ENCODE results near the gene TSPAN10. TPM values are rescaled to one million over a fixed set of nuclear protein-coding genes. Genes with fewer than 3 reads are reported as not detected.

The TSPAN10 gene
- total RNA-seq, 2 experiments from 2014 or later = 0.17 TPM; not detected in 1

- CTCF ChIA-PET = no interaction called here
These were observed 45.0 kb upstream of the TSPAN10 start for GRCh38 chr17:81591971-81592370.

DNA sequence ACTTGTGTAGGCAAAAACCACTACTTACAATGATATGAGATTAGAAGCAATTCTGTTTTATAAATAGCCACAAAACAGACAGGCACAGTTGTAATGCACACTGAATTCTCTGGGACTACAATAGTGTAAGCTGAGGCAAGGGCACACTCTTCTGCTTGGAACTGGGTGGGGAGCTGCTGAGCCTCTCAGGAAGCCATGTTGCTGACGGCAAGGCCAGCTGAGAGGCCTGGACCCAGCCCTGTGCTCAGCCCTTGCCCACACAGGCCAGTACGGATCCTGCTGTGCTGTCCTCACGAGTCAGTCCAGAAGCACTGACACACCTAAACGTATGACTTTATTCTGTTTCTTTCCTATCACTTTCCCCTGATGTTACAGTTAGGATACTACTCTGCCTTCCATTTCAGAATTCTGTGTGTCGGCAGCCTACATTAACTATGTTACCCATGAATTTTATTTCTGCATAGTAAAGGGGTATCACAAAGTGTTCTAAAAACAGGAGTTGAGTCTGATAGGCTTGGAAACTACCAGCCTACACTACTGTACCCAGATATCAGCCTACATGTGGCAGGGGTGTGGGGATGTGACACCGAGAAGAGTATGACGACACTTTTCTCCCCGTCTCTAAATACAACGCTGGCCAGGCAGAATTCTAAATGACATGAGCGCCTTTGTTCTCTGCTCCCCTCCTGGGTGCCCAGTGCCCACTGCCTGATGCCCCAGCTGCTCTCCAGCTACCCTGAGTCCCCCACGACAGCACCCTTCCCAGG lies 43.7 kb upstream of the TSPAN10 start:
- ATAC-seq (ENCODE audit: poor library complexity) (no peak), DNase-seq (no peak)
- no peak overlapping the region for H3K4me3 Mint-ChIP-seq
- H3K36me3 Mint-ChIP-seq (ENCODE audit: low read depth) = peaks cover 81% of the 10 kb centered on the region
- H3K27ac Mint-ChIP-seq = no peak overlapping the region
- no peak for TF ChIP-seq CTCF (IDR thresholded peaks at IDR 0.05)
- H3K9me3 Mint-ChIP-seq = no peaks in the 10 kb centered on the region
- intact Hi-C loops (cut with DNase I, micrococcal nuclease) = no loop called here
- ChIA-PET POLR2A (no interaction called here), CTCF (no interaction called here)
- H3K4me1 ChIP-seq (ENCODE audit: insufficient read depth, low read length) = no peaks in the 10 kb centered on the region
- H3K4me3 ChIP-seq (ENCODE audit: low read length) = no peak overlapping the region
- H3K27ac ChIP-seq (ENCODE audit: low read depth in 1 of 2, low read length in 2 of 2) = no peak overlapping the region
- H3K27me3 Mint-ChIP-seq = no peaks in the 10 kb centered on the region
- H3K4me1 Mint-ChIP-seq (ENCODE audit: low read depth) = no peaks in the 10 kb centered on the region
- H3K36me3 ChIP-seq (ENCODE audit: insufficient read depth, low read length) = peaks cover 73% of the 10 kb centered on the region
- no peaks in the 10 kb centered on the region for H3K9me3 ChIP-seq (ENCODE audit: control insufficient read depth in 1 of 2, insufficient read depth in 1 of 2, low read length in 2 of 2)
- H3K27me3 ChIP-seq (ENCODE audit: control insufficient read depth in 1 of 2, insufficient read depth in 2 of 2, low read length in 2 of 2) = no peaks in the 10 kb centered on the region

More at GRCh38 chr17:81591971-81592370, 45.0 kb upstream of the TSPAN10 start:
- no peak overlapping the region for H3K4me3 ChIP-seq (ENCODE audit: low read length)
- POLR2A ChIA-PET = no interaction called here
- H3K27me3 Mint-ChIP-seq = no peaks in the 10 kb centered on the region
- no peaks in the 10 kb centered on the region for H3K9me3 ChIP-seq (ENCODE audit: control insufficient read depth in 1 of 2, insufficient read depth in 1 of 2, low read length in 2 of 2)
- no peak for TF ChIP-seq CTCF (IDR thresholded peaks at IDR 0.05)
- intact Hi-C loops (cut with DNase I, micrococcal nuclease) = no loop called here
- H3K27me3 ChIP-seq (ENCODE audit: control insufficient read depth in 1 of 2, insufficient read depth in 2 of 2, low read length in 2 of 2) = no peaks in the 10 kb centered on the region
- ATAC-seq (ENCODE audit: poor library complexity) (no peak), DNase-seq (no peak)
- no peaks in the 10 kb centered on the region for H3K4me1 Mint-ChIP-seq (ENCODE audit: low read depth)
- H3K36me3 Mint-ChIP-seq (ENCODE audit: low read depth) = peaks cover 81% of the 10 kb centered on the region
- H3K4me1 ChIP-seq (ENCODE audit: insufficient read depth, low read length) = no peaks in the 10 kb centered on the region
- H3K4me3 Mint-ChIP-seq = no peak overlapping the region
- no peak overlapping the region for H3K27ac Mint-ChIP-seq
- H3K27ac ChIP-seq (ENCODE audit: low read depth in 1 of 2, low read length in 2 of 2) = no peak overlapping the region
- no peaks in the 10 kb centered on the region for H3K9me3 Mint-ChIP-seq
- H3K36me3 ChIP-seq (ENCODE audit: insufficient read depth, low read length) = peaks cover 75% of the 10 kb centered on the region

DNA sequence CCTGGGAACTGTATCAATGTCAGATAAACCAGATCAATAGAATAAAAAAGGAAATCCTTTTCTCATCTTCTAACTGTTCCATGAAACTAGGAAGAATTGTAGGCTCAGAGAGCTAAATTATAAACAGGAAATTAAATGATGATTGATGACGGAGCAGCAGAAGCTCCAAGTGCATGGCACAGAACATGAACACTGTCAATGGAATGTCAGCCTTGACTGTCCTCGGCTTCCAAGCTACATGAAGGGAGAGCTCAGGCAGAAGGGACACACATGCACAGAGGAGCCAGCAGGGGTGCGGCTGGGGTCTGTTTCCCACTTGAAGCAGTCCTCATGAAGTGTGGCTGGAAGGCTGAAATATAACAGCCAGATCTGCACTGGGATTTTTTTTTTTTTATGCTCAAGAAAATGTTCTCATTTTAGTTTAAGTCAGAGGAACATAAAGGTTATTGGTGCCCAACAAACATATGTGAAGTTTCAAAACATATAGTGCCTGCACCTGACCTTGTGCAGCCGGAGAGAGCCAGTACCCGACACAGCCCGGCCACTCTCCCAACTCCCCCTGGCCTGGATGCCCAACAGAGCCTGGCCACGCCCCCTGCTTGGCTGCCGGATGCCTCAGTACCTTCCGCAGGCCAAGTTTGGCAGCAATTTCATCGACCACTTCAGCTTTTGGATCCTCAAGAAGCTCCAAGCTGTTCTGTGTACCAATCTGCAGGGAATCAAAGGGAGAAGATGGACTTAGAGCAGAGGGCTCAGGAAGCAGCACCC lies 37.1 kb upstream of the TSPAN10 start:
- H3K27ac Mint-ChIP-seq = no peak overlapping the region
- no peaks in the 10 kb centered on the region for H3K27me3 Mint-ChIP-seq
- peaks cover 3% of the 10 kb centered on the region for H3K4me1 ChIP-seq (ENCODE audit: insufficient read depth, low read length)
- POLR2A ChIA-PET = interaction anchor here (0.9 to 1.3 kb wide), 3 partner anchors 27 to 81 kb away, joined by 3 to 5 read pairs (median 3); partner anchors contain the start of gene FAAP100
- peaks cover 73% of the 10 kb centered on the region for H3K36me3 ChIP-seq (ENCODE audit: insufficient read depth, low read length)
- intact Hi-C loops (cut with DNase I, micrococcal nuclease) = loop anchor here in 1 of 2 experiments (2.0 kb wide), 1 partner anchor 457 kb away; no protein-coding TSS in a partner anchor
- DNase-seq (no peak), ATAC-seq (ENCODE audit: poor library complexity) (no peak)
- no peak overlapping the region for H3K4me3 Mint-ChIP-seq
- H3K9me3 Mint-ChIP-seq = no peaks in the 10 kb centered on the region
- H3K36me3 Mint-ChIP-seq (ENCODE audit: low read depth) = peaks cover 70% of the 10 kb centered on the region
- H3K27me3 ChIP-seq (ENCODE audit: control insufficient read depth in 1 of 2, insufficient read depth in 2 of 2, low read length in 2 of 2) = no peaks in the 10 kb centered on the region
- no peak for TF ChIP-seq CTCF (IDR thresholded peaks at IDR 0.05)
- no peak overlapping the region for H3K4me3 ChIP-seq (ENCODE audit: low read length)
- H3K4me1 Mint-ChIP-seq (ENCODE audit: low read depth) = peaks cover 6% of the 10 kb centered on the region
- no peak overlapping the region for H3K27ac ChIP-seq (ENCODE audit: low read depth in 1 of 2, low read length in 2 of 2)
- no peaks in the 10 kb centered on the region for H3K9me3 ChIP-seq (ENCODE audit: control insufficient read depth in 1 of 2, insufficient read depth in 1 of 2, low read length in 2 of 2)
- CTCF ChIA-PET = interaction anchor here (0.6 to 2.0 kb wide), 4 partner anchors 11 to 347 kb away, joined by 3 to 24 read pairs (median 3); no protein-coding TSS in a partner anchor
